MM.1S (cell line): Measurements from ENCODE around the gene CD93.

Experiments used
- CTCF ChIP-seq: fragments of 300-600 bp; sonication (generic); IDR thresholded peaks from 2 replicates; pipeline ENCODE4 v1.5.1; 2016; ENCODE audit warnings: antibody characterized with exemption, low read length, mixed read lengths
- EZH2 ChIP-seq: fragments of 300-600 bp; sonication (generic); optimal IDR thresholded peaks from 2 replicates; pipeline ENCODE3; 2017; ENCODE audit warnings: low read depth, mild to moderate bottlenecking, antibody characterized with exemption, low read length, mixed read lengths
- EZH2phosphoT487 ChIP-seq: fragments of 300-600 bp; sonication (generic); IDR thresholded peaks from 2 replicates; pipeline ENCODE4 v1.6.1; 2018; ENCODE audit warnings: antibody characterized with exemption, low read length

- TF ChIP-seq EZH2phosphoT487 (no peak), CTCF (no peak), EZH2 (no peak)
Measured at GRCh38 chr20:23118766-23119165, 32.6 kb upstream of the CD93 start.
